ENCODE data around the gene KPNA2.

GRCh38 chr17:68089881-68090280 lies 54.3 kb downstream of the KPNA2 start:
- TF ChIP-seq CTCF (IDR thresholded peaks at IDR 0.05) (no peak), POLR2A (IDR thresholded peaks at IDR 0.05) (no peak), EP300 (IDR thresholded peaks at IDR 0.05) (no peak), POLR2AphosphoS5 (IDR thresholded peaks at IDR 0.05) (no peak)

Measured in sigmoid colon (tissue), 4 donors.